Stimulated activated CD4-positive, alpha-beta T cell treated with anti-CD3 and anti-CD28 coated beads, Interleukin-4, amount 100 ng/mL, for 24 hours (primary cell): ENCODE data around the gene RNF111.
"Not testable (repeated sequence)": the region's sequence is repeated elsewhere in the genome, so short reads cannot be mapped to it uniquely, and the experiment has no call there.

Source experiments
- DNase-seq: peaks from one replicate; pipeline ENCODE4 v3.0.0-alpha.2; 2020

Gene RNF111

DNA sequence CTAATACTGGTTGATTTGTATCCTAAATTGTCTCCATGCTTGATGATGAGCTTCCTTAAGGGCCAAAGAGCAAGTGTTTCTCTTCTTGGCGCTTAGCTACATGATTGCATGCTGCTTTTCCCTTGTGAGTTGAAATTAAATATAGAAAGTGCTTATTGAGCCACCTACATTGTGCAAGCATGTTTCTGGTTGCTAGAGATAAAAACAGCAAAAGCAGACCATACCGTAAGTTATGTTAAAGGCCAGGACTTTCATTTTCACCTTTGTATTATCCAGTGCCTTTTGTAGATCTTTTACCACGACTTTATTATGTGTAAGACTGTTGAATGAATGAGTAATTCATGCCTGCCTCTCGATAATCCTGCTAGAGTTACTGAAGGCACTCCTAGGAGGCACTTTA, 75.6 kb downstream of the RNF111 start:
- DNase-seq, result no peak

GRCh38 chr15:59069430-59069829, 82.0 kb downstream of the RNF111 start:
- DNase-seq, result no peak

DNA sequence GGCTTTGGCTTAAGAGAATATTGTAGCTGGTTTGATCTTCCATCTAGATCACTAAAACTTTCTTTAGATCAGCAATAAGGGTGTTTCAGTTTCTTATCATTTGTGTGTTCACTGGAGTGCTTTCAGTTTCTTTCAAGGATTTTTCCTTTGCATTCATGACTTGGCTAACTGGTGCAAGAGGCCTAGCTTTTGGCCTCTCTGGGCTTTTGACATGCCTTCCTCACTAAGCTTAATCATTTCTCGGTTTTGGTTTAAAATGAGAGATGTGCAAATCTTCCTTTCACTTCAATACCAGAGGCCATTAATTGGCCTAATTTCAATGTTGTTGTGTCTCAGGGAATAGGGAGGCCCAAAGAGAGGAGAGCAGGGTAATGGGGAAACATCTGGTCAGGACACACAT, 87.1 kb downstream of the RNF111 start:
- DNase-seq, result no peak

DNA sequence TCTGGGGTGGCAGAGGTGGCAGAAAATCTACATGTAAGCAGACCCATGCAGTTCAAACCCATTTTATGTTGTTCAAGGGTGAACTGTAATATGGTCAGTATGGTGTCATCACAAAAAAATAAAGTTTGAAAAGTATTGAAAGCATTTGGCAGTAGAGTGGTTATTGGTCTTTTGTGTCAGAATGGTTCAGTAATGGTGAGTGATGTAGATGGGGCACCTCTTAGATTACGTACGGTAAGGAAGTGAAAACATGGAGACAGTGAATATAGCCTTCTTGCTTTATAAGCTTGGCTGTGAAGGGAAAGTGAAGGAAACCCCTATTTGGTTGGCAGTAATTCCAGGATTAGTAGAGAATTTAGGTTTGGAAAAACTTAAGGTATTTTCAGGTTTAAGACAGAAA, 100.3 kb downstream of the RNF111 start:
- no peak for DNase-seq

DNA sequence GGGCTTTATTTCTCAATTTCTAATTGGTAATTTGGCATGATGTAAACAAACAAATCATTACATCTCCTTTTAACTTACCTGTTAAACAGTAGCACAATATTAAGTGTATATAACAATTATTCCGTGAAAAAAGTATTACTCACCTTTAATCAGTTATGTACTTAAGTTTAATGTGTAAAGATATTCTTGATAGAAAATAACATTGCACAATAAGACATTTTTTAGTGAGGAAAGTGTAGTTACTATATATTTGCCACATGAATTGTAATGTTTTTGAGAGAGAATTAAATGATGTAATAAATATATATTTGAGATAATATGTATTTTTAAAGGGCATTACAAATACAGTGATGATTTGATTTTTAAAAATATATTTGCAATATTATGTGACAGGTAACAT, 106.6 kb downstream of the RNF111 start:
- DNase-seq, result no peak

DNA sequence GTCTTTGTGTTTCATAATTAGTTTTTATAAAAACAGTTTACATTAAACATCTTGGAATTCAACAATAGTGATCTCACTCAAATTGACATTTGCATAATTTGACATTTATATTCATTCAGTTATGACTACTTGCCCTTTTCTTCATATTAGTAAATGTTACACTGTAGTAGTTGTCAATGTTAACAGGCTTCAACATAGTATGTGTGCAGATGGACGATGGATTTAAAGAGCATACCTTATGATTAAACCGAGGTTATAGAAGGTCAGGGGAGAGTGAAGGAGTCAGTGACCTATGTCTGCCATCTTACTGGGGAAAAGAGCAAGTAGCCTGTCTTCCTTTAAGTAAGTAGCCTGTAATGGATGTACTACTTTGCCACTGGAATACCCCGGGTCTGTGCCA, 109.0 kb downstream of the RNF111 start:
- no peak for DNase-seq

GRCh38 chr15:59099162-59099685, 111.8 kb downstream of the RNF111 start:
- DNase-seq, result no peak

DNA sequence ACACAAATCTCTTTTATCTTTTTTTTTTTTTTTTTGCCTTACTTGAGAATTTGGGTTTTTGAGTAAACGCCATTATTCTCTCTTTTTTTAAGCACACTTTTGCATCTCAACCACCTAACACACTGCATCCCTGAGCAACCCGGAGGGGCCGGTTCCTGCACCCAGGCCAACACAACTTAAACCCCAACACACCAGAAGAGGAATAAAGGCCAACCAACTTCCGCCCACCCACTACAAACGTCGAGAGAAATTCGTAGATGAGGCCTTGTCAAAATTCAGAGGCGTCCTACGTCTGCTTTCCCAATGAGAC, 117.1 kb downstream of the RNF111 start:
- no peak for DNase-seq

- peak; percentile 83 for DNase-seq
Measured at GRCh38 chr15:59104912-59105732, 117.7 kb downstream of the RNF111 start, which contains the start of gene CCNB2. CCNB2 (plus strand) TSS chr15:59105146; CDS start chr15:59105269, 123 bp downstream.

DNA sequence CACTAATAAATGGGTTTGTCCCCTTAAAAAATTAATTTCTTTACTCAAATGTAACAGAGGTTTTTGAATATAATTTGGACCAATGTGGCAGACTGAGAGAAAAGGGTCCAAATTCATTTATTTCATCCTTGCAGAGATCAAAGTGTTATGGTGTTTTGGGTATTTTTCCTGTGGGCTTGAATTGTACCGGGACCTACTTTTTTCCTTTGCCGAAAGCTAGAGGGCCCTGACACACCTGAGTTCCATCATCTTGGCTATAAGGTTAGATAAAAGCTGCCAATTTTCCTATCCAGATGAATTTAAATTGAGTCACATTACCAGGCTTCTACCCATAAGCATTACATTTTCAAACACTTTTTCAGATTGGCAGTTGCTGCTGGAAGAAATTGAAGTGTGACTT, 118.4 kb downstream of the RNF111 start:
- DNase-seq, result no peak

DNA sequence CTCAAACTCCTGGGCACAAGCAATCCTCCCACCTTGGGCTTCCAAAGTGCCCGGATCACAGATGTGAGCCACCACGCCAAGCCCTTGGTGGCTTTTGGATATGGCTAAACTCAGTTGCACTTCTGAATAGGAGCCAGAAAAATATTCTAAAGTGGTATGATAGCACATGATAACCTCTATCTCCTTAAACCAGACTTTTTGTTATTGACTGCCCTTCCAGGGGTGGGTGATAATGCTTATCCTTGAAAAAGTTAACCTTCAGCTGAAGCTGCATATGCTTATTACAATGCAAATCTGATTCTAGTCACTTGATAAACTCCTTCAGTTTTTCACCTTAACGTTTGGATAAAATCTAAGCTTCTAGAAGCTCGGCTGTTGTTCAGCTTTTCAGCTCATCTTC, 123.8 kb downstream of the RNF111 start:
- no peak for DNase-seq

- no peak for DNase-seq
Measured at GRCh38 chr15:59115047-59115446, 127.6 kb downstream of the RNF111 start.

DNA sequence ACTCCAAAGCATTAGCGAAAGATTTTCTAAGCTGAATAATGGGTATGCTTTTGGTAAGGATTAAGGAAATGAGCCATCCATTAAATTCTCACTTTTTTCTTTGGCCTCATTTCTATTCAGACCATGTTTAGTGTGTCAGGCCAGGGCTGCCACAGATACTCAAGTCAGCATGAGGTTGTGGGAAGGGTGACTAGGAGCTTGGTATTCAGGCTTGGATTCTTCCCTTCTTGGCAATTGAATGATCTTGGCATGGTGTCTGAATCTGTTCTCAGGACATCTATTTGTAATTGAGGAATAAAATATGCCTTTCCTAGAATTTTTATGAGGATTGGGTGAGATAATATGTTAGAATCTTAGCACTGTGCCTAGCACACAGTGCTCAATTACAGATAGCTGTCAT, 128.7 kb downstream of the RNF111 start:
- DNase-seq, result no peak

GRCh38 chr15:59116771-59117170, 129.3 kb downstream of the RNF111 start:
- DNase-seq, result no peak

GRCh38 chr15:59119625-59120024, 132.2 kb downstream of the RNF111 start:
- no peak for DNase-seq

GRCh38 chr15:59120937-59121336, 133.5 kb downstream of the RNF111 start:
- DNase-seq, result no peak

DNA sequence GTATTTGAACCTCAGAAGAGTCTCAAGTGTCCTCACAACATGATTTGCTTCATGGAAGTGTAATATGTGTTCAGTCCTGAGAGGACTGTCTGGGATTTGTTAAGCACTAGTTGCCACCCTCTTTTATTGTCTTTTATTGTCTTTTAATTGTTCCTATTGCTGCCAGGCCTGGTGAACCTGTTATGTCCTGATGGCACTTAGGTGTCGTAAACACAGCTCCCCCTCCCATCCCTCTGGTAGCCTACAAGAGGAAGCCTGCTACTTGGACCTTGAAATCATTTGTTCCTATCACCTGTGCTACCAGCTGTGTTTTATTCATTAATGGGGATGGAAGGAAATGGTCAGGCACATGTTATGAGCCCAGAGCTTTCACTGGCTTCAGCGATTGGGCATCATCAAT, 136.8 kb downstream of the RNF111 start:
- no peak for DNase-seq

- not testable (repeated sequence) for DNase-seq
Measured at GRCh38 chr15:59125683-59126082, 138.2 kb downstream of the RNF111 start.

GRCh38 chr15:59127255-59127654, 139.8 kb downstream of the RNF111 start:
- not testable (repeated sequence) for DNase-seq

DNA sequence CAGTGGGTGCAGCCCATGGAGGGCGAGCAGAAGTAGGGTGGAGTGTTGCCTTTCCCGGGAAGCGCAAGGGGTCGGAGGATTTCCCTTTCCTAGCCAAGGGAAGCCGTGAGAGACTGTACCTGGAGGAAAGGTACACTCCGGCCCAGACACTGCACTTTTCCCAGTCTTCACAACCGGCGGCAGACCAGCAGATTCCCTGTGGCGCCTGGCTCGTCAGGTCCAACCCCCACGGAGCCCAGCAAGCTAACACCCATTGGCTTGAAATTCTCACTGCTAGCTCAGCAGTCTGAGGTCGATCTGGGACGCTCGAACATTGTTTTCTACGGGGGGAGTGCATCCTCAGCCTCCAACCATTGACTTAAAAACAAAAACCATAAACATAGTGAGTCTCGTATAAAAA, 144.0 kb downstream of the RNF111 start:
- DNase-seq, result no peak

DNA sequence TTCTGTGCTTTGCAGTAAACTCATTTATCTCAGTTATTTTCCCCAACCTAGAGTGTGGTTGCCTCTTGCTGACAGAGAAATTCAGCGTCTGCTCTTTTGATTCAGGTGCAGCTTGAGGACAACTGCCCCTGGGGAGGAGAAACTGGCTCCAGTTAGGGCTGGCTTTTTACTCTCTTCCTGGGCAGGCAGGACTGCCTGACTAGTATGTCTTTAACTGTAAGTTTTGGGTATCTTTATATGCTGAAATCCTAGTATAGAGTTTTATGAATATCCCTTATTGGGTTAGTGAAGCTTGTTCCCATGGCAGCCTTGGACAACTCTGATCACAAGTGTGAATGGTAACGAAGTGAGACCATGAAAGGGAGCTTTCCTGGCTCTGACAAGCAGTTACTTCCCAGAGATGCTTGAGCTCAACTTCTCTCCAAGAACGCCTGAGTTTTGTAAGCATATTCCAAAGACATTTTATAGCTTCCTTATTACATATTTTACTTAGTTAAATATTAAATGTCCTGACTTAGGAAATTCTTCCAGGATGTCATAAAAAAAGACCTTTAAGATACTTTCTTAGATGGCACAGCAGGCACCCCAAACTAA, 144.6 kb downstream of the RNF111 start:
- DNase-seq, result no peak

DNA sequence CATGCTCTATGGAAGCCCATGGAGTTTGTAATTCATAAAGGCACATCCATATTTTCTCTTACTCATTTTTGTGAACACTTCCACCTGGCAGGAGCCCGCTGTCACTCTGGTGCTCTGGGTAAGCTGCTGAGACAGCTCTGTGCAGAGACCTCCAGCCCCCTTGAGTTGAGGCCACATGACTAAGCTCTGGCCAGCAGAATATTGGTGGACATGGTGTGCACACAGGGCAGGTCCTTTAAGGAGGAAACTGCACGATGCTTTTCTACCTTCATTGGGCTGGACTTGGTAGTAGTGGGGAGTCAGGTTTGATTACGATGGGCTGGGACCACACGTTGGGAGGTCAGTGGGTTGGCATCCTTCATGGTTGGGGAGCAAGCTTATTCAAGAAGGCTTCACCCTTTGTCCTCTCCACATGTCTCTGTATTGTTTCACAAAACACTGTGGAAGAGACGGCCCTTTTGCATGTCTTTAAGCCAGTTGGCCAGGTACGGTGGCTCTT, 146.5 kb downstream of the RNF111 start:
- DNase-seq, result no peak

- no peak for DNase-seq
Measured at GRCh38 chr15:59137566-59137965, 150.1 kb downstream of the RNF111 start.

- DNase-seq, result peak; percentile 51
Measured at GRCh38 chr15:59138243-59138642, 150.8 kb downstream of the RNF111 start.
